ENCODE measurements around the gene MYBPC2.

Gene MYBPC2

DNA sequence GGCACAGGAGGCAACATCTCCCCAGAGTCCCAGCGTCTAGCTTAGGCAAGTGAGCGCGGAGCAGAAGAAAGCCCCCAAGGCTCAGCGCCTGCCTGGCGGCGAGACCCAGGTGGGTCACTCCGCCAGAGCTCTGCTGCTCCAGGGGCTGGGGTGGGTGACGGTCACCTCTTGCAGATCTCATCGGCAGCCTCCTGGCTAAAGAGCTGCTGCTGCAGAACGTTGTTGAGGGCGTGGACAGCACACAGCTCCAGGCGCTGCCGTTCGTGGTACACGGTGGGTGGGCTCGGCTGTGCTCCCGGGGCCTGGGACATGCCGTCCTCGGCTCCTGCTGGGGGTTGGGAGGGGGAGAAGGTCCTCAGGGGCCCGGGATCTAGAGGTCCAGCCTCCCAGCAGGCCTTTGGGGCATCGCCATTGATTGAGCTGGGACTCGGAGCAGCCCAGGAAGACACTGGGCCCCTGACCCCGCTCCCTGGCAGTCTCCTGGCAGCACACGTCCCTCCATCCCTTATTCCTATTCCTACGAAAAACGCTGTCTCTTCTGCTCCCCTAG lies 77.5 kb downstream of the MYBPC2 start:
- Histone ChIP-seq H3K36me3 (ENCODE audit: low read length) (no peaks in the 10 kb centered on the region), H3K9me2 (replicated peaks; ENCODE audit: insufficient read depth, low read length) (no peaks in the 10 kb centered on the region), H3K4me2 (ENCODE audit: low read depth, low read length, poor library complexity, severe bottlenecking) (peak overlapping the region; percentile 78), H3K79me2 (ENCODE audit: insufficient read depth, low read length) (no peaks in the 10 kb centered on the region), H3K9me3 (ENCODE audit: insufficient read depth, low read length) (no peaks in the 10 kb centered on the region), H2AFZ (ENCODE audit: low read depth, low read length, severe bottlenecking) (no peak overlapping the region), H3K9ac (ENCODE audit: low read length) (peak overlapping the region; percentile 80), H3F3A (ENCODE audit: insufficient read depth) (no peaks in the 10 kb centered on the region), H3K4me3 (ENCODE audit: insufficient read depth, low read length, poor library complexity, severe bottlenecking) (peak overlapping the region; percentile 64), H3K27me3 (ENCODE audit: low read length) (no peaks in the 10 kb centered on the region), H4K20me1 (ENCODE audit: low read depth, low read length) (no peaks in the 10 kb centered on the region), H3K27ac (ENCODE audit: low read depth, low read length) (no peak overlapping the region)
- no peak for TF ChIP-seq EZH2phosphoT487 (conservative IDR thresholded peaks at IDR 0.05; ENCODE audit: low read length)
- TF ChIP-seq, protein P1, sequence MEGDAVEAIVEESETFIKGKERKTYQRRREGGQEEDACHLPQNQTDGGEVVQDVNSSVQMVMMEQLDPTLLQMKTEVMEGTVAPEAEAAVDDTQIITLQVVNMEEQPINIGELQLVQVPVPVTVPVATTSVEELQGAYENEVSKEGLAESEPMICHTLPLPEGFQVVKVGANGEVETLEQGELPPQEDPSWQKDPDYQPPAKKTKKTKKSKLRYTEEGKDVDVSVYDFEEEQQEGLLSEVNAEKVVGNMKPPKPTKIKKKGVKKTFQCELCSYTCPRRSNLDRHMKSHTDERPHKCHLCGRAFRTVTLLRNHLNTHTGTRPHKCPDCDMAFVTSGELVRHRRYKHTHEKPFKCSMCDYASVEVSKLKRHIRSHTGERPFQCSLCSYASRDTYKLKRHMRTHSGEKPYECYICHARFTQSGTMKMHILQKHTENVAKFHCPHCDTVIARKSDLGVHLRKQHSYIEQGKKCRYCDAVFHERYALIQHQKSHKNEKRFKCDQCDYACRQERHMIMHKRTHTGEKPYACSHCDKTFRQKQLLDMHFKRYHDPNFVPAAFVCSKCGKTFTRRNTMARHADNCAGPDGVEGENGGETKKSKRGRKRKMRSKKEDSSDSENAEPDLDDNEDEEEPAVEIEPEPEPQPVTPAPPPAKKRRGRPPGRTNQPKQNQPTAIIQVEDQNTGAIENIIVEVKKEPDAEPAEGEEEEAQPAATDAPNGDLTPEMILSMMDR (IDR thresholded peaks at IDR 0.05; ENCODE audit: insufficient read depth, low read length, poor library complexity, severe bottlenecking) = no peak

DNA sequence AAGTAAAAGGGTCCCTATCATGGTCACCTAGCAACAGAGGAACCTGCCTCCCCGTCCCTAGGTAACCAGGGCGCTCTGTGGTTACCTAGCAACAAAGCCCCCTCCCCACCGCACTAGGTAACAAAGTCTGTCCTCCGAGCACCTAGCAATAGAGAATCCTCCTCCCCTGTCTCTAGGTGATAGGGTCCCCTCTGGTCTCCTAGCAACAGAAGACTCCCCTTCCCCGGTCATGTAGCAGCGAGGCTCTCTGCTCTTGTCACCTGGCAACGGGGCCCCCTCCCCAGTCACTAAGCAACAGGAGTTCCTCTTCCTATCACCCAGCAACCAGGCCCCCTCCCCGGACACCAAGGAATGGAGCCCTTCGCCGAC lies 78.0 kb downstream of the MYBPC2 start:
- peak overlapping the region; percentile 76 for H2AFZ ChIP-seq (ENCODE audit: low read depth, low read length, severe bottlenecking)

DNA sequence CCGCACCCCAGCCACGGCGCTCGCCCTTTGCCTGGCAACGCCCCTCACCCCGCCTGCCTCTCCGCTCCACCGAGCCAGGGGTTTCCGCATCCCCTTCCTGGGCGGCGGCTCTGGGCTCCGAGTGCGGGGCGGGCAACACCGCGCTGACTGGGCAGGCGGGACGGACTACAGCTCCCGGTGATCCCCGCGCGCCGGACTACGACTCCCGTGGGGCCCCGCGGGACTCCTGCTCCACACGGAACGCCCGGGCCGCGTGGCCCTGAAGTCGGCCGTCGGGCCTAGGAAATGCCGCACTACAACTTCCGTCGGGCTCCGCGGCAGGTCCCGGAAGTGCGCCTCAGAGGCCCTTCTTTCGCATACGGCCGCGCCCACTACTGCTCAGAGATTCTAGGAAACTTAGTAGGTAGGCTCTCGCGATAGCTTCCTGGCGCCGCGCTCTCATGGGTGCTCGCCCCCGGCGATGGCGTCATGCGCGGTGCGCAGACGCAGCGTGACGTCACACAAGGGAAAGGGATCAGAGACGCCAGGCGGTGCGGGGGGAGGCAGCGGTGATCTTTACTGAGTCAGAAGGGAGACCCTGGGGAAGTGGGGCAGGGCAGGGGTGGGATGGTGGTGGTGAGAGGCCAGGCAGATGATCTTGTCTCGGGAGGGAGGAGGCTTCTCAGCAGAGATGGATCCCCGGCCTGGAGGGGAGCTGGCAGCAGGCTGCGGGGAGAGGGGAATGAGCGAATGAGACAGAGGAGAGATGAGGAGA lies 78.6 kb downstream of the MYBPC2 start, which contains the start of gene JOSD2:
TSS of gene JOSD2 (minus strand) at position 123 of the 754 bp plus-strand sequence. CDS start 760 bp downstream, outside the sequence.
- H3K4me2 ChIP-seq (ENCODE audit: low read depth, low read length, poor library complexity, severe bottlenecking) = peak within 1 kb of the TSS; percentile 78
- H3K79me2 ChIP-seq (ENCODE audit: insufficient read depth, low read length) = no peaks in the 10 kb centered on the region
- peak within 1 kb of the TSS; percentile 64 for H3K4me3 ChIP-seq (ENCODE audit: insufficient read depth, low read length, poor library complexity, severe bottlenecking)
- no peak within 1 kb of the TSS for H3K27ac ChIP-seq (ENCODE audit: low read depth, low read length)
- H3K9me2 ChIP-seq (replicated peaks; ENCODE audit: insufficient read depth, low read length) = no peaks in the 10 kb centered on the region
- H3K36me3 ChIP-seq (ENCODE audit: low read length) = no peaks in the 10 kb centered on the region
- no peaks in the 10 kb centered on the region for H3K9me3 ChIP-seq (ENCODE audit: insufficient read depth, low read length)
- H4K20me1 ChIP-seq (ENCODE audit: low read depth, low read length) = no peaks in the 10 kb centered on the region
- H3K9ac ChIP-seq (ENCODE audit: low read length) = peak within 1 kb of the TSS; percentile 80
- TF ChIP-seq, protein P1 (IDR thresholded peaks at IDR 0.05; ENCODE audit: insufficient read depth, low read length, poor library complexity, severe bottlenecking) = no peak
- no peak for TF ChIP-seq EZH2phosphoT487 (conservative IDR thresholded peaks at IDR 0.05; ENCODE audit: low read length)
- H3K27me3 ChIP-seq (ENCODE audit: low read length) = no peaks in the 10 kb centered on the region
- no peaks in the 10 kb centered on the region for H3F3A ChIP-seq (ENCODE audit: insufficient read depth)
- peak within 1 kb of the TSS; percentile 76 for H2AFZ ChIP-seq (ENCODE audit: low read depth, low read length, severe bottlenecking)

More for the DNA sequence above, 78.0 kb downstream of the MYBPC2 start:
- Histone ChIP-seq H3K9me2 (replicated peaks; ENCODE audit: insufficient read depth, low read length) (no peaks in the 10 kb centered on the region), H3K27ac (ENCODE audit: low read depth, low read length) (no peak overlapping the region), H3K9ac (ENCODE audit: low read length) (peak overlapping the region; percentile 80), H3K4me3 (ENCODE audit: insufficient read depth, low read length, poor library complexity, severe bottlenecking) (peak overlapping the region; percentile 64), H4K20me1 (ENCODE audit: low read depth, low read length) (no peaks in the 10 kb centered on the region), H3K9me3 (ENCODE audit: insufficient read depth, low read length) (no peaks in the 10 kb centered on the region), H3K27me3 (ENCODE audit: low read length) (no peaks in the 10 kb centered on the region), H3F3A (ENCODE audit: insufficient read depth) (no peaks in the 10 kb centered on the region), H3K36me3 (ENCODE audit: low read length) (no peaks in the 10 kb centered on the region), H3K4me2 (ENCODE audit: low read depth, low read length, poor library complexity, severe bottlenecking) (peak overlapping the region; percentile 78), H3K79me2 (ENCODE audit: insufficient read depth, low read length) (no peaks in the 10 kb centered on the region)
- TF ChIP-seq, protein P1 (IDR thresholded peaks at IDR 0.05; ENCODE audit: insufficient read depth, low read length, poor library complexity, severe bottlenecking) = no peak
- TF ChIP-seq EZH2phosphoT487 (conservative IDR thresholded peaks at IDR 0.05; ENCODE audit: low read length) = no peak
